DOHH2 (cell line): ENCODE data around the gene LAPTM5.
"Not testable (repeated sequence)": the region's sequence is repeated elsewhere in the genome, so short reads cannot be mapped to it uniquely, and the experiment has no call there.

Experiments
- H3F3A ChIP-seq: fragments of 200-600 bp; sonication (generic), shearing (Covaris generic); 2 replicates; pipeline ENCODE4 v1.6.0; 2016; ENCODE audit warnings: antibody characterized with exemption, mild to moderate bottlenecking; ENCODE audit not compliant: control insufficient read depth, insufficient read depth
- H3K27ac ChIP-seq: fragments of 200-600 bp; sonication (generic); 2 replicates; pipeline ENCODE4 v1.5.1; 2014; ENCODE audit warnings: low read depth, mild to moderate bottlenecking, low read length, moderate library complexity
- H3K27me3 ChIP-seq: fragments of 200-600 bp; sonication (generic); 2 replicates; pipeline ENCODE4 v1.6.1; 2014; ENCODE audit warnings: mild to moderate bottlenecking, low read length, mixed read lengths; ENCODE audit not compliant: control insufficient read depth
- H3K36me3 ChIP-seq: fragments of 200-600 bp; sonication (generic); 2 replicates; pipeline ENCODE4 v1.6.1; 2014; ENCODE audit warnings: mild to moderate bottlenecking, low read length, moderate library complexity, mixed read lengths; ENCODE audit not compliant: control insufficient read depth
- H3K4me1 ChIP-seq: fragments of 200-600 bp; sonication (generic); 2 replicates; pipeline ENCODE4 v1.6.1; 2014; ENCODE audit warnings: mild to moderate bottlenecking, low read length, mixed read lengths; ENCODE audit not compliant: control insufficient read depth
- H3K4me2 ChIP-seq: fragments of 200-600 bp; sonication (generic); 2 replicates; pipeline ENCODE4 v1.6.0; 2014; ENCODE audit warnings: mild to moderate bottlenecking, low read length, moderate library complexity
- H3K4me3 ChIP-seq: fragments of 200-600 bp; sonication (generic); 2 replicates; pipeline ENCODE4 v1.5.1; 2014; ENCODE audit warnings: mild to moderate bottlenecking, low read length, mixed read lengths
- H3K79me2 ChIP-seq: fragments of 200-600 bp; sonication (generic); 2 replicates; pipeline ENCODE4 v1.6.1; 2014; ENCODE audit warnings: mild to moderate bottlenecking, low read length, mixed read lengths; ENCODE audit not compliant: control insufficient read depth
- H3K9me2 ChIP-seq: fragments of 200-600 bp; sonication (generic); replicated peaks from 2 replicates; pipeline ENCODE4 v1.6.1; 2014; ENCODE audit warnings: mild to moderate bottlenecking, low read length, mixed read lengths; ENCODE audit not compliant: control insufficient read depth
- H3K9me3 ChIP-seq: fragments of 200-600 bp; sonication (generic); 2 replicates; pipeline ENCODE4 v1.6.1; 2014; ENCODE audit warnings: antibody characterized with exemption, low read length, mixed read lengths; ENCODE audit not compliant: control insufficient read depth, insufficient read depth
- H4K20me1 ChIP-seq: fragments of 200-600 bp; sonication (generic); 2 replicates; pipeline ENCODE4 v1.6.0; 2014; ENCODE audit warnings: low read depth, mild to moderate bottlenecking, antibody characterized with exemption, low read length, moderate library complexity; ENCODE audit not compliant: control insufficient read depth, insufficient read depth
- CTCF ChIP-seq: fragments of 200-600 bp; sonication (generic); IDR thresholded peaks from one replicate; pipeline ENCODE4 v1.5.1; 2014; ENCODE audit warnings: antibody characterized with exemption, mild to moderate bottlenecking, low read depth, low read length; ENCODE audit not compliant: poor library complexity, severe bottlenecking
- EZH2phosphoT487 ChIP-seq: fragments of 200-600 bp; sonication (generic); IDR thresholded peaks from 2 replicates; pipeline ENCODE4 v1.6.1; 2017; ENCODE audit warnings: borderline replicate concordance, mild to moderate bottlenecking, antibody characterized with exemption, low read length, moderate library complexity, mixed read lengths

LAPTM5 gene

GRCh38 chr1:30790850-30791778 lies 33.5 kb upstream of the LAPTM5 start:
- Histone ChIP-seq H3K4me2 (no peak overlapping the region), H3K36me3 (no peaks in the 10 kb centered on the region), H3K27ac (no peak overlapping the region), H4K20me1 (no peaks in the 10 kb centered on the region), H3K27me3 (peaks cover 30% of the 10 kb centered on the region), H3K9me2 (no peaks in the 10 kb centered on the region), H3K9me3 (no peaks in the 10 kb centered on the region), H3K79me2 (no peaks in the 10 kb centered on the region), H3K4me3 (no peak overlapping the region), H3K4me1 (peaks cover 9% of the 10 kb centered on the region), H3F3A (no peaks in the 10 kb centered on the region)
- TF ChIP-seq EZH2phosphoT487 (no peak), CTCF (no peak)

GRCh38 chr1:30790256-30790525 lies 32.6 kb upstream of the LAPTM5 start:
- H3K4me3 ChIP-seq, H3K4me2 ChIP-seq, H3K79me2 ChIP-seq, H4K20me1 ChIP-seq, H3K9me3 ChIP-seq, H3K27ac ChIP-seq, H3K36me3 ChIP-seq, H3F3A ChIP-seq, H3K9me2 ChIP-seq, H3K4me1 ChIP-seq: not testable (repeated sequence)
- peaks cover 37% of the 10 kb centered on the region for H3K27me3 ChIP-seq

GRCh38 chr1:30789388-30790255 lies 32.0 kb upstream of the LAPTM5 start:
- Histone ChIP-seq H3K4me2 (no peak overlapping the region), H3K4me1 (peaks cover 9% of the 10 kb centered on the region), H3K27me3 (peaks cover 38% of the 10 kb centered on the region), H4K20me1 (no peaks in the 10 kb centered on the region), H3K27ac (no peak overlapping the region), H3K9me2 (no peaks in the 10 kb centered on the region), H3K9me3 (no peaks in the 10 kb centered on the region), H3K79me2 (no peaks in the 10 kb centered on the region), H3K36me3 (no peaks in the 10 kb centered on the region), H3K4me3 (no peak overlapping the region), H3F3A (no peaks in the 10 kb centered on the region)
- TF ChIP-seq EZH2phosphoT487 (no peak), CTCF (no peak)
